CD14-positive monocyte (primary cell): ENCODE data around the gene ATP1B3. TPM values are rescaled to one million over a fixed set of nuclear protein-coding genes. Genes with fewer than 3 reads are reported as not detected.

ENCODE experiments used
- DNase-seq, 3 donors: peaks; one replicate each; pipeline ENCODE4 v3.0.0-alpha.2; 2011 to 2022
- H2AFZ ChIP-seq: 2 replicates; pipeline ENCODE4 v1.6.0; 2012; ENCODE audit warnings: mild to moderate bottlenecking, low read depth, low read length, inconsistent platforms; ENCODE audit not compliant: insufficient read depth, poor library complexity, severe bottlenecking
- H3K27ac ChIP-seq, 2 donors: 1 replicate in 1 of 2; 2 replicates in 1 of 2; pipeline ENCODE4 v1.5.1; 2012 to 2013; ENCODE audit warnings: low read length in 2 of 2, control low read depth in 1 of 2, inconsistent platforms in 1 of 2, low read depth in 1 of 2, mild to moderate bottlenecking in 1 of 2
- H3K27me3 ChIP-seq, 2 donors: one replicate each; pipeline versions ENCODE4 v1.6.0 to v1.6.1; 2011 to 2013; ENCODE audit warnings: low read length in 2 of 2; ENCODE audit not compliant: control insufficient read depth in 2 of 2, insufficient read depth in 2 of 2
- H3K36me3 ChIP-seq, 2 donors: replicated peaks in 1 of 2; 1 replicate in 1 of 2; 2 replicates in 1 of 2; pipeline versions ENCODE4 v1.5.1 to v1.6.1; 2012 to 2013; ENCODE audit warnings: low read length in 2 of 2, control low read depth in 1 of 2, inconsistent platforms in 1 of 2, mild to moderate bottlenecking in 1 of 2; ENCODE audit not compliant: insufficient read depth in 2 of 2, control insufficient read depth in 1 of 2
- H3K4me1 ChIP-seq, 2 donors: 1 replicate in 1 of 2; 2 replicates in 1 of 2; pipeline versions ENCODE4 v1.5.1 to v1.6.1; 2012 to 2013; ENCODE audit warnings: low read length in 2 of 2, control low read depth in 1 of 2, inconsistent platforms in 1 of 2, mild to moderate bottlenecking in 1 of 2, moderate library complexity in 1 of 2; ENCODE audit not compliant: insufficient read depth in 2 of 2, control insufficient read depth in 1 of 2
- H3K4me2 ChIP-seq: replicated peaks from 2 replicates; pipeline ENCODE3; 2012; ENCODE audit warnings: low read length, moderate library complexity, mild to moderate bottlenecking; ENCODE audit not compliant: poor library complexity, severe bottlenecking; ENCODE audit errors: extremely low read depth
- H3K4me3 ChIP-seq, 3 experiments: fragments of 200-600 bp in 1 of 3; sonication (generic) in 1 of 3; replicated peaks in 1 of 3; 1 replicate in 2 of 3; 2 replicates in 1 of 3; pipeline ENCODE4 v1.5.1; 2011 to 2013; ENCODE audit warnings: low read length in 3 of 3, mild to moderate bottlenecking in 3 of 3, control low read depth in 2 of 3, low read depth in 2 of 3, inconsistent platforms in 1 of 3, moderate library complexity in 1 of 3
- H3K79me2 ChIP-seq: 2 replicates; pipeline ENCODE4 v1.6.0; 2012; ENCODE audit warnings: mild to moderate bottlenecking, control low read depth, inconsistent platforms, low read length, moderate library complexity; ENCODE audit not compliant: insufficient read depth
- H3K9ac ChIP-seq: 2 replicates; pipeline ENCODE4 v1.6.0; 2017; ENCODE audit warnings: low read length, mild to moderate bottlenecking; ENCODE audit not compliant: insufficient read depth, poor library complexity, severe bottlenecking
- H3K9me3 ChIP-seq, 2 donors: replicated peaks in 1 of 2; 1 replicate in 1 of 2; 2 replicates in 1 of 2; pipeline versions ENCODE4 v1.5.1 to v1.6.1; 2012 to 2013; ENCODE audit warnings: low read length in 2 of 2, control low read depth in 1 of 2; ENCODE audit not compliant: control insufficient read depth in 1 of 2, insufficient read depth in 1 of 2
- H4K20me1 ChIP-seq: 2 replicates; pipeline ENCODE4 v1.6.0; 2012; ENCODE audit warnings: mild to moderate bottlenecking, low read length, control low read depth, moderate library complexity; ENCODE audit not compliant: insufficient read depth
- H3K27ac Mint-ChIP-seq, 7 donors: one replicate each; pipeline ENCODE4 v1.8.0; 2020; ENCODE audit warnings: mild to moderate bottlenecking in 7 of 7, mixed read lengths in 7 of 7, moderate library complexity in 6 of 7, inconsistent platforms in 2 of 7
- H3K27me3 Mint-ChIP-seq, 3 donors: one replicate each; pipeline ENCODE4 v1.8.0; 2021 to 2022; ENCODE audit warnings: low read depth in 3 of 3, mild to moderate bottlenecking in 3 of 3, mixed read lengths in 3 of 3, moderate library complexity in 3 of 3, inconsistent platforms in 1 of 3
- H3K36me3 Mint-ChIP-seq, 2 donors: one replicate each; pipeline ENCODE4 v1.8.0; 2020; ENCODE audit warnings: mixed read lengths in 2 of 2, inconsistent platforms in 1 of 2, mild to moderate bottlenecking in 1 of 2
- H3K4me1 Mint-ChIP-seq: one replicate; pipeline ENCODE4 v1.8.0; 2020; ENCODE audit warnings: mild to moderate bottlenecking, mixed read lengths
- H3K4me3 Mint-ChIP-seq, 2 donors: one replicate each; pipeline ENCODE4 v1.8.0; 2020; ENCODE audit warnings: mild to moderate bottlenecking in 2 of 2, mixed read lengths in 2 of 2, moderate library complexity in 1 of 2
- H3K9me3 Mint-ChIP-seq, 7 donors: one replicate each; pipeline ENCODE4 v1.8.0; 2020 to 2022; ENCODE audit warnings: mixed read lengths in 7 of 7, mild to moderate bottlenecking in 6 of 7, moderate library complexity in 6 of 7, inconsistent platforms in 2 of 7
- WGBS: methylation state at CpG from one replicate; pipeline ENCODE4 v1.1.5; 2013; ENCODE audit warnings: missing lambda C conversion rate; ENCODE audit not compliant: insufficient coverage; 5-methylcytosine and 5-hydroxymethylcytosine counted together
- intact Hi-C, 2 donors: fragments of 100-400 bp; cut with micrococcal nuclease; formaldehyde crosslinking; loops; one replicate each; pipeline versions ENCODE4 v1.15.0 to v1.15.1; 2023
- polyA plus RNA-seq, 3 donors: library from polyadenylated mRNA; depleted of rRNA in 1 of 3; unstranded in 2 of 3; stranded (reverse) in 1 of 3; fragments of 300-500 nt in 2 of 3; fragments of >200 nt in 1 of 3; fragmentation: Illumina TruSeq in 2 of 3; gene quantifications; 1 replicate in 2 of 3; 2 replicates in 1 of 3; pipeline ENCODE4 v1.2.3, GENCODE V29; 2012 to 2021
- TF ChIP-seq, protein P1 (sequence below): fragments of 200-600 bp; IDR thresholded peaks from one replicate; pipeline ENCODE4 v1.8.0; 2022; ENCODE audit warnings: antibody characterized with exemption, mild to moderate bottlenecking

Gene ATP1B3
- polyA plus RNA-seq, 3 donors: 90.6 to 208 (median 177) TPM

DNA sequence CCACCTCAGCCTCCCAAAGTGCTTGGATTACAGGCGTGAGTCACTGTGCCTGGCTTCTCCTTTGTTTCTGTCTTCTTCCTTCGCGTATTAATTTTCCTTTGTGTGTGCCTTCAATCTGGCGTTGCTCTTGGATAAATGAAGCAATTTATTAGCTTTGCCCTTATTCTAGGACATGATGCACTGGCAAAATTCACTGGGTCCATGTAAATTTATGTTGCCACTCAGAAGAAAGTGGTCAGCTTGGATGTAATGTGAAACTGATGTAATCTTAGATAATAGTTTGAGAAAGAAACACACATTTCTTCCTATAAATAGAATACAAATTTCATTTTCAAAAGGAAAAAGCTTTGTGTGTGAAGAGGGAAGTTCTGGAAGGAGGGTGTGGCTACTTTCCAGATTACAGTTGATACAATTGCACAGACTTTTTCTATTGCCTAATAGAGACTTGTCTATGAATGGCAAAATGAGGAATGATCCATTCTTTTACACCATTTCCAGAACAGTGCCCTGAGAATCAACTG, 23.3 kb upstream of the ATP1B3 start:
- H3K9me3 Mint-ChIP-seq: peaks cover 0 to 2% (median 0%) of the 10 kb centered on the region in 7 donors
- peak overlapping the region; percentile 13 to 68 for H3K4me3 Mint-ChIP-seq
- H3K9ac ChIP-seq: peak overlapping the region; percentile 42
- H3K27ac Mint-ChIP-seq: peak overlapping the region; percentile 89 to 97 (median 95)
- H3K36me3 ChIP-seq: no peaks in the 10 kb centered on the region
- peak overlapping the region; percentile 69 for H3K4me2 ChIP-seq
- TF ChIP-seq, protein P1, sequence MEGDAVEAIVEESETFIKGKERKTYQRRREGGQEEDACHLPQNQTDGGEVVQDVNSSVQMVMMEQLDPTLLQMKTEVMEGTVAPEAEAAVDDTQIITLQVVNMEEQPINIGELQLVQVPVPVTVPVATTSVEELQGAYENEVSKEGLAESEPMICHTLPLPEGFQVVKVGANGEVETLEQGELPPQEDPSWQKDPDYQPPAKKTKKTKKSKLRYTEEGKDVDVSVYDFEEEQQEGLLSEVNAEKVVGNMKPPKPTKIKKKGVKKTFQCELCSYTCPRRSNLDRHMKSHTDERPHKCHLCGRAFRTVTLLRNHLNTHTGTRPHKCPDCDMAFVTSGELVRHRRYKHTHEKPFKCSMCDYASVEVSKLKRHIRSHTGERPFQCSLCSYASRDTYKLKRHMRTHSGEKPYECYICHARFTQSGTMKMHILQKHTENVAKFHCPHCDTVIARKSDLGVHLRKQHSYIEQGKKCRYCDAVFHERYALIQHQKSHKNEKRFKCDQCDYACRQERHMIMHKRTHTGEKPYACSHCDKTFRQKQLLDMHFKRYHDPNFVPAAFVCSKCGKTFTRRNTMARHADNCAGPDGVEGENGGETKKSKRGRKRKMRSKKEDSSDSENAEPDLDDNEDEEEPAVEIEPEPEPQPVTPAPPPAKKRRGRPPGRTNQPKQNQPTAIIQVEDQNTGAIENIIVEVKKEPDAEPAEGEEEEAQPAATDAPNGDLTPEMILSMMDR: no peak
- no peaks in the 10 kb centered on the region for H3K27me3 Mint-ChIP-seq
- peak overlapping the region; percentile 59 for H2AFZ ChIP-seq
- no peaks in the 10 kb centered on the region for H4K20me1 ChIP-seq
- H3K36me3 Mint-ChIP-seq: no peaks in the 10 kb centered on the region
- H3K79me2 ChIP-seq: no peaks in the 10 kb centered on the region
- H3K4me1 ChIP-seq: peaks cover 70 to 71% of the 10 kb centered on the region in 2 donors
- H3K9me3 ChIP-seq: no peaks in the 10 kb centered on the region
- H3K4me3 ChIP-seq: peak overlapping the region in 2 of 3 experiments; percentile 24 to 48
- H3K27ac ChIP-seq: peak overlapping the region; percentile 79 to 85
- no peaks in the 10 kb centered on the region for H3K27me3 ChIP-seq
- DNase-seq: peak; percentile 67 to 78 (median 77)
- intact Hi-C loops: loop anchor here in 1 of 2 donors (10.0 kb wide), 1 partner anchor 58 kb away; no protein-coding TSS in a partner anchor
- H3K4me1 Mint-ChIP-seq: peaks cover 57% of the 10 kb centered on the region
- 7% methylated on average over 4 of the region's 4 CpGs for WGBS

DNA sequence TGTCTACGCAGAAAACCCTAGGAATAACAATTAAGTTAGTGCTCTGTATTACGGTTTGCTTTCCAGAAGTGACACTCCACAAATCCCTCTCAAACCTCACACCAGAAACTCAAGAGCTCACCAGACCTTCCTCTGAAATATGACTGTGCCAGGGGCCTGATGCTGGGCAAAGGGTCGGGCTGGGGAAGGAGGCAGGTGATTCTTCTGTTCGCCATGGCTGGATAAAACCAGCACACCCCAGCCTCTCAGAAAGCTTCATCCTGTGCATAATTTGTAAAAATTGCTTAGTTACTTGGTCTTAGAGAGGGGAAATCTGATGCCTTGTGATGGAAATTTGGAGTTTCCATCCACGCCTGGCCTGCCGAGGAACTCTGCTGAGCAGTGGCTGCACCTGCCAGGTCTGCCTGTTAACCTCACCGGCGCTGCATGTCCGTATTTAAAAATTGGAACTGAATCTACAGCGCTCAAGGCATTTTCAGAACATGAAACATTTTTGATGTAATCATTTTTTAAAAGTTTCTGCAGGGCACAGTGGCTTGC, 22.7 kb upstream of the ATP1B3 start:
- intact Hi-C loops: loop anchor here in 1 of 2 donors (10.0 kb wide), 1 partner anchor 59 kb away; no protein-coding TSS in a partner anchor
- WGBS: 51% methylated on average over 5 of the region's 10 CpGs
- Histone ChIP-seq H3K27me3 (no peaks in the 10 kb centered on the region), H3K9ac (peak overlapping the region; percentile 42), H3K36me3 (no peaks in the 10 kb centered on the region), H3K4me3 (peak overlapping the region in 1 of 3 experiments; percentile 48), H3K4me1 (peaks cover 67 to 69% of the 10 kb centered on the region in 2 donors), H3K79me2 (no peaks in the 10 kb centered on the region), H2AFZ (peak overlapping the region; percentile 59), H3K9me3 (no peaks in the 10 kb centered on the region), H3K4me2 (peak overlapping the region; percentile 69), H4K20me1 (no peaks in the 10 kb centered on the region), H3K27ac (peak overlapping the region; percentile 72 to 85)
- H3K4me1 Mint-ChIP-seq: peaks cover 55% of the 10 kb centered on the region
- peak overlapping the region in 1 of 2 donors; percentile 68 for H3K4me3 Mint-ChIP-seq
- peaks cover 0 to 2% (median 0%) of the 10 kb centered on the region in 7 donors for H3K9me3 Mint-ChIP-seq
- DNase-seq: peak in 1 of 3 donors; percentile 51
- H3K27me3 Mint-ChIP-seq: peaks cover 0 to 1% (median 0%) of the 10 kb centered on the region in 3 donors
- H3K27ac Mint-ChIP-seq: peak overlapping the region; percentile 89 to 97 (median 95)
- no peaks in the 10 kb centered on the region for H3K36me3 Mint-ChIP-seq
- TF ChIP-seq, protein P1: no peak
